ENCODE data around the gene TK1.

Gene TK1

GRCh38 chr17:78132767-78133178 lies 54.1 kb downstream of the TK1 start:
- no peak for DNase-seq

GRCh38 chr17:78132084-78132676 lies 54.7 kb downstream of the TK1 start:
- DNase-seq = no peak

GRCh38 chr17:78131172-78132083 lies 55.4 kb downstream of the TK1 start:
- DNase-seq = no peak

GRCh38 chr17:78130437-78131101 lies 56.3 kb downstream of the TK1 start, which contains the start of gene TMC8:
Gene TMC8 (plus strand): TSS chr17:78130771. CDS start chr17:78131589, 818 bp downstream.
- no peak for DNase-seq

GRCh38 chr17:78130090-78130436 lies 56.8 kb downstream of the TK1 start:
- no peak for DNase-seq

GRCh38 chr17:78129351-78130089 lies 57.3 kb downstream of the TK1 start:
- no peak for DNase-seq

GRCh38 chr17:78128551-78129350 lies 58.1 kb downstream of the TK1 start, which contains the start of gene TMC6:
Gene TMC6 (minus strand): TSS chr17:78128755. CDS start chr17:78126832, 1,923 bp downstream.
- no peak for DNase-seq

GRCh38 chr17:78127888-78128550 lies 58.8 kb downstream of the TK1 start:
- DNase-seq = no peak

- DNase-seq = no peak
Measured at GRCh38 chr17:78127239-78127887, 59.5 kb downstream of the TK1 start.

GRCh38 chr17:78126895-78127238 lies 60.0 kb downstream of the TK1 start:
- DNase-seq = no peak

GRCh38 chr17:78125976-78126894 lies 60.6 kb downstream of the TK1 start:
- no peak for DNase-seq

GRCh38 chr17:78125138-78125913 lies 61.5 kb downstream of the TK1 start:
- no peak for DNase-seq

- DNase-seq = no peak
Measured at GRCh38 chr17:78124836-78125137, 62.1 kb downstream of the TK1 start.
